OCI-M2 (cell line): ENCODE results near the gene SGCA.

ENCODE experiments used
- DNase-seq: peaks from one replicate; lab custom pipeline; 2025; ENCODE audit not compliant: unreplicated experiment; lab: John Stamatoyannopoulos, UW

SGCA gene

GRCh38 chr17:50165867-50166517, at the start of gene SGCA:
Gene SGCA (plus strand): TSS chr17:50166005. CDS start chr17:50166041, 36 bp downstream.
- DNase-seq = no peak

- no peak for DNase-seq
Measured at GRCh38 chr17:50117202-50118051, 48.4 kb upstream of the SGCA start.

- no peak for DNase-seq
Measured at GRCh38 chr17:50118076-50118827, 47.6 kb upstream of the SGCA start.

GRCh38 chr17:50118828-50119218, 47.0 kb upstream of the SGCA start:
- DNase-seq = no peak

GRCh38 chr17:50120475-50121253, 45.1 kb upstream of the SGCA start:
- DNase-seq = no peak

- no peak for DNase-seq
Measured at GRCh38 chr17:50122945-50123344, 42.9 kb upstream of the SGCA start.

GRCh38 chr17:50123649-50124349, 42.0 kb upstream of the SGCA start:
- no peak for DNase-seq

GRCh38 chr17:50125420-50125997, 40.3 kb upstream of the SGCA start:
- DNase-seq = no peak

- DNase-seq = no peak
Measured at GRCh38 chr17:50127697-50128361, 38.0 kb upstream of the SGCA start.

GRCh38 chr17:50128441-50129352, 37.1 kb upstream of the SGCA start:
- DNase-seq = no peak

GRCh38 chr17:50129353-50129727, 36.5 kb upstream of the SGCA start:
- DNase-seq = no peak

- no peak for DNase-seq
Measured at GRCh38 chr17:50129728-50130558, 35.9 kb upstream of the SGCA start, which contains the start of gene SAMD14. Gene SAMD14 (minus strand): TSS chr17:50130160. CDS start chr17:50124959, 5,201 bp downstream.

GRCh38 chr17:50130559-50131305, 35.1 kb upstream of the SGCA start:
- no peak for DNase-seq

GRCh38 chr17:50132104-50132794, 33.6 kb upstream of the SGCA start:
- DNase-seq = no peak

GRCh38 chr17:50133028-50133768, 32.6 kb upstream of the SGCA start:
- DNase-seq = no peak

- no peak for DNase-seq
Measured at GRCh38 chr17:50133769-50134099, 32.1 kb upstream of the SGCA start.
